Ishikawa (cell line): ENCODE results near the gene TMEM72.

Source experiments
- CREB1 ChIP-seq: IDR thresholded peaks from 2 replicates; pipeline ENCODE4 v1.6.1; 2012; ENCODE audit warnings: low read depth
- EP300 ChIP-seq: IDR thresholded peaks from 2 replicates; pipeline ENCODE4 v1.6.1; 2012; ENCODE audit warnings: borderline replicate concordance
- NFIC ChIP-seq: IDR thresholded peaks from 2 replicates; pipeline ENCODE4 v1.6.1; 2012
- RAD21 ChIP-seq: IDR thresholded peaks from 2 replicates; pipeline ENCODE4 v1.6.1; 2012; ENCODE audit warnings: low read depth
- TAF1 ChIP-seq: IDR thresholded peaks from 2 replicates; pipeline ENCODE4 v1.6.1; 2012; ENCODE audit warnings: low read depth, mild to moderate bottlenecking
- TCF12 ChIP-seq: IDR thresholded peaks from 2 replicates; pipeline ENCODE4 v1.6.1; 2012; ENCODE audit warnings: low read depth
- YY1 ChIP-seq: IDR thresholded peaks from 2 replicates; pipeline ENCODE4 v1.6.1; 2012; ENCODE audit warnings: low read depth
- ZBTB7A ChIP-seq: IDR thresholded peaks from 2 replicates; pipeline ENCODE4 v1.6.1; 2012; ENCODE audit warnings: low read depth
- TF ChIP-seq, protein P1 (sequence below): IDR thresholded peaks from 2 replicates; pipeline ENCODE4 v1.6.1; 2012

The TMEM72 gene

DNA sequence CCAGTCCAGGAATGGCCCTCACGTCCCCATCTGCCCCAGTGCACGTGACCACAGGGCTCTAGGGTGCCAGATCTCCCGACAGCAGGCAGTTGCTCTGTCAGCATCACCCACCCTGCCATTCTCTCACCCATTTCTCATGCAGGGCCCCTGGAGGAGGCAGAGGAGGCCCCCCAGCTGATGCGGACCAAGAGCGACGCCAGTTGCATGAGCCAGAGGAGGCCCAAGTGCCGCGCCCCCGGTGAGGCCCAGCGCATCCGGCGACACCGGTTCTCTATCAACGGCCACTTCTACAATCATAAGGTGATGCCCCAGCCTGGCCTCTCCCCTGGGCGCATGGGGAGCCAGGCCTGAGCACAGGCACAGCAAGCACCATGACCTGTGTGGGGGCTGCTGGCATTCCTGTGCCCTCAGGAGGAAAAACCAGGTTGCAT lies 73.5 kb downstream of the TMEM72 start:
- TF ChIP-seq TAF1 (no peak), EP300 (no peak), TCF12 (no peak)

DNA sequence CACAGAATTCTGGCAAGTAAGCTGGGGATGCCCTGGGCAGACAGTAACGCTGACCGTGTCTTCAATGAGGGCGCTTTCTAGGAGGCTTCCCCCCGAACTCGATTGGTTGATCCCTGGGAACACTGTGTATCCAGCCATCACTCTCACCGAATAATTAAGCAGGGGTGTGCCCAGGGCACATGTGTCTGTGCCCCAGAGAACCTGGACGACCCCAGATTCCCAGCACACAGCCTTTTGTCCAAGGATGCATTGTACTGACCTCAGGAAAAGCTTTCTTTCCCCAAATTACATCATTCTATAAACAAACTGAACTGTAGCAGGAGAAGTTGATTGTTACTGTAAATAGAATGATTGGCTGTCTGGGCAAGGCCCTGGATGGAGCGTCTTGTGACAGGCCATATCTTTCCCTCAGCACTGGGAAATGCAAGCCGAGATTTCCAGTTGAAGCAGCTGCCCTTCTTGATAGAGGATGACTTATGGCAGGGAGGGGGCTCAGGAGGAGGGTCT lies 74.1 kb downstream of the TMEM72 start:
- TF ChIP-seq ZBTB7A (no peak), CREB1 (no peak), YY1 (no peak), RAD21 (no peak)
- TF ChIP-seq, protein P1, sequence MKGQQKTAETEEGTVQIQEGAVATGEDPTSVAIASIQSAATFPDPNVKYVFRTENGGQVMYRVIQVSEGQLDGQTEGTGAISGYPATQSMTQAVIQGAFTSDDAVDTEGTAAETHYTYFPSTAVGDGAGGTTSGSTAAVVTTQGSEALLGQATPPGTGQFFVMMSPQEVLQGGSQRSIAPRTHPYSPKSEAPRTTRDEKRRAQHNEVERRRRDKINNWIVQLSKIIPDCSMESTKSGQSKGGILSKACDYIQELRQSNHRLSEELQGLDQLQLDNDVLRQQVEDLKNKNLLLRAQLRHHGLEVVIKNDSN, result no peak

DNA sequence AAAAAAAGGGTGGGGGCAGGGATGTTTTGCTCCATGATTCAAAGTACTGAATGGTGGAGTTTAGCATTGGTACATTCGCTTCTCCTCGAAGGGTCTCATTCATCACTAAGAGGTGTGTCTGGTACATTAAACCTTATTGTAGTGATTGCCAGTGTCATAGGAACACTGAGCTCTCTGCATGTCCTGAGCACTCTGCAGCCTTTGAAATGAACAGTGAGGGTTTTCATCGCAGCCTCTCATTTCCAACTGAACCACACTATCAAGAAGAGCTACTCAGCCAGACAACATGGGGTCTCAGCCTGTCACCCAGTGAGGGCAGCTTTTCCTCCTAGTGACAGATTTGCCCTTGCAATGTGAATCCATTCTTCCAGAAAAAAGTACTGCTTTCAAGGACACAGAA lies 75.0 kb downstream of the TMEM72 start:
- TF ChIP-seq TAF1 (no peak), RAD21 (no peak), TCF12 (no peak), NFIC (no peak)
